LNCAP (cell line): ENCODE measurements around the gene RCBTB2.

ENCODE experiments used
- CTCF ChIP-seq: fragments of 450-650 bp; IDR thresholded peaks from 2 replicates; pipeline ENCODE4 v1.5.1; 2017; ENCODE audit warnings: mild to moderate bottlenecking

The RCBTB2 gene

DNA sequence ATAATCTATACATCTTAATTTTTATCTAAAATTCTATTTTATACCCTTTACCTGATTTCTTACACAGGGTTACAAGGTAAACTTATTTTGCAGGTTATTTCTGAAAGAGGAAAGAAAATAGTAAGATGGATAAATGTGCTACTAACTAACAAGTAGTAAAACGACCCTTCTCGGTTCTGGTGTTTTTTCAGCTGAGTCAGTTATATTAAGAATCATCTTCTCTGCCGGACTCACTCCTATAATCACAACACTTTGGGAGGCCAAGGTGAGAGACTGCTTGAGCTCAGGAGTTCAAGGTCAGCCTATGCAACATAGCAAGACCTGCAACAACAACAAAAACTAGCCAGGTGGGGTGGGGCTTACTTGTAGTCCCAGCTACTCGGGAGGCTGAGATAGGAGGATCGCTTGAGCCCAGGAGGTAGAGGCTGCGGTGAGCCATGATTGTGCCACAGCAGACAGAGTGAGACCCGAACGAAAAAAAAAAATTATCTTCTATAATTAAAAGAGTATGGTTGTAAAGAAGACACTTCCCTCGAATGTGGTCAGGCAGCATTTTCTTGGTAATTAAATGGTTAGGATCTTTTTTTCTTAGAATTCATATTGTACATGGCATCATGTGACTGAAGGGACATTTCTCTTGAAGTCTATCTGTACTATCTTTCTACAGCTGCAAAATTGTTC, 27.9 kb upstream of the RCBTB2 start:
- no peak for TF ChIP-seq CTCF

- TF ChIP-seq CTCF = no peak
Measured at GRCh38 chr13:48559638-48560320, 26.9 kb upstream of the RCBTB2 start.

DNA sequence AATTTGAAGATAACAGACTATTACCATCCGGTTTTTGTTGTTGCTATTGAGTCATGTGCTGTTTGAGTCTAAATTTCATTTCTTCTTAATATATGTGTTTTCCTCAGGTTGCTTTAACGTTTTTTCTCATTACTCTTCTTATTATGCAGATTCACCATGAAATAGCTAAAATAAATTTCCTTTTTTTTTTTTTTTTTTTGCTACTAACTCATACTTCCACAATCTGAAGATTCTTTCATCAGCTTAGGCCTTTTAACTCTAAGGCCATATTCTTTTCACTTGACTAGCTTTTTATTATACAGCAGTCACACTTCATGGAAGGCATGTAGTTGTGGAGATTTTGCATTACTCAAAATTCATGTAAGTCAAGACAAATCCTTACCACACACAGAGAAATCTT, 23.9 kb upstream of the RCBTB2 start:
- TF ChIP-seq CTCF = no peak

- TF ChIP-seq CTCF = no peak
Measured at GRCh38 chr13:48555441-48555840, 22.6 kb upstream of the RCBTB2 start.

- no peak for TF ChIP-seq CTCF
Measured at GRCh38 chr13:48551329-48551728, 18.4 kb upstream of the RCBTB2 start.

GRCh38 chr13:48549658-48550057, 16.8 kb upstream of the RCBTB2 start:
- no peak for TF ChIP-seq CTCF

GRCh38 chr13:48547663-48548092, 14.8 kb upstream of the RCBTB2 start:
- no peak for TF ChIP-seq CTCF
